ENCODE data around the gene LDB2.

LDB2 gene

GRCh38 chr4:16728111-16728510 is 170.3 kb downstream of the LDB2 start:
- Histone ChIP-seq H3K4me1 (no peaks in the 10 kb centered on the region), H3K27me3 (ENCODE audit: control insufficient read depth, insufficient read depth, low read length) (no peaks in the 10 kb centered on the region), H3K9me3 (ENCODE audit: control insufficient read depth, low read length) (no peaks in the 10 kb centered on the region), H3K4me3 (ENCODE audit: low read depth, low read length) (no peak overlapping the region), H3K4me2 (ENCODE audit: low read length) (no peak overlapping the region), H3K79me2 (no peaks in the 10 kb centered on the region), H3K36me3 (ENCODE audit: control insufficient read depth, insufficient read depth, low read length) (no peaks in the 10 kb centered on the region), H3K27ac (no peak overlapping the region), H3K9ac (no peak overlapping the region), H2AFZ (no peak overlapping the region)
- no peak for TF ChIP-seq CTCF (IDR thresholded peaks at IDR 0.05)

GRCh38 chr4:16727218-16727617 is 171.2 kb downstream of the LDB2 start:
- H3K27me3 ChIP-seq (ENCODE audit: control insufficient read depth, insufficient read depth, low read length), result no peaks in the 10 kb centered on the region
- H2AFZ ChIP-seq, result no peak overlapping the region
- no peaks in the 10 kb centered on the region for H3K4me1 ChIP-seq
- no peaks in the 10 kb centered on the region for H3K9me3 ChIP-seq (ENCODE audit: control insufficient read depth, low read length)
- no peaks in the 10 kb centered on the region for H3K79me2 ChIP-seq
- H3K36me3 ChIP-seq (ENCODE audit: control insufficient read depth, insufficient read depth, low read length), result no peaks in the 10 kb centered on the region
- H3K27ac ChIP-seq, result no peak overlapping the region
- no peak overlapping the region for H3K9ac ChIP-seq
- no peak overlapping the region for H3K4me3 ChIP-seq (ENCODE audit: low read depth, low read length)
- H3K4me2 ChIP-seq (ENCODE audit: low read length), result no peak overlapping the region
- TF ChIP-seq CTCF (IDR thresholded peaks at IDR 0.05), result no peak

- TF ChIP-seq CTCF (IDR thresholded peaks at IDR 0.05), result no peak
- Histone ChIP-seq H3K9me3 (ENCODE audit: control insufficient read depth, low read length) (no peaks in the 10 kb centered on the region), H3K4me1 (no peaks in the 10 kb centered on the region), H3K4me2 (ENCODE audit: low read length) (no peak overlapping the region), H3K9ac (no peak overlapping the region), H3K79me2 (no peaks in the 10 kb centered on the region), H3K27ac (no peak overlapping the region), H3K27me3 (ENCODE audit: control insufficient read depth, insufficient read depth, low read length) (no peaks in the 10 kb centered on the region), H2AFZ (no peak overlapping the region), H3K4me3 (ENCODE audit: low read depth, low read length) (no peak overlapping the region), H3K36me3 (ENCODE audit: control insufficient read depth, insufficient read depth, low read length) (no peaks in the 10 kb centered on the region)
Measured at GRCh38 chr4:16726368-16727050, 171.9 kb downstream of the LDB2 start.

- H3K9ac ChIP-seq, result no peak overlapping the region
- no peaks in the 10 kb centered on the region for H3K79me2 ChIP-seq
- no peak for TF ChIP-seq CTCF (IDR thresholded peaks at IDR 0.05)
- H3K4me1 ChIP-seq, result no peaks in the 10 kb centered on the region
- H3K4me3 ChIP-seq (ENCODE audit: low read depth, low read length), result no peak overlapping the region
- H3K4me2 ChIP-seq (ENCODE audit: low read length), result no peak overlapping the region
- no peaks in the 10 kb centered on the region for H3K9me3 ChIP-seq (ENCODE audit: control insufficient read depth, low read length)
- H2AFZ ChIP-seq, result no peak overlapping the region
- no peaks in the 10 kb centered on the region for H3K27me3 ChIP-seq (ENCODE audit: control insufficient read depth, insufficient read depth, low read length)
- H3K36me3 ChIP-seq (ENCODE audit: control insufficient read depth, insufficient read depth, low read length), result no peaks in the 10 kb centered on the region
- no peak overlapping the region for H3K27ac ChIP-seq
Measured at GRCh38 chr4:16725252-16725651, 173.2 kb downstream of the LDB2 start.

GRCh38 chr4:16722416-16722815 is 176.0 kb downstream of the LDB2 start:
- no peaks in the 10 kb centered on the region for H3K79me2 ChIP-seq
- no peak overlapping the region for H2AFZ ChIP-seq
- no peaks in the 10 kb centered on the region for H3K27me3 ChIP-seq (ENCODE audit: control insufficient read depth, insufficient read depth, low read length)
- H3K27ac ChIP-seq, result no peak overlapping the region
- H3K9me3 ChIP-seq (ENCODE audit: control insufficient read depth, low read length), result no peaks in the 10 kb centered on the region
- H3K9ac ChIP-seq, result no peak overlapping the region
- no peak overlapping the region for H3K4me3 ChIP-seq (ENCODE audit: low read depth, low read length)
- no peak overlapping the region for H3K4me2 ChIP-seq (ENCODE audit: low read length)
- H3K36me3 ChIP-seq (ENCODE audit: control insufficient read depth, insufficient read depth, low read length), result no peaks in the 10 kb centered on the region
- no peaks in the 10 kb centered on the region for H3K4me1 ChIP-seq
- no peak for TF ChIP-seq CTCF (IDR thresholded peaks at IDR 0.05)
